ENCODE results near the gene B3GNT2. TPM values are rescaled to one million over a fixed set of nuclear protein-coding genes. Genes with fewer than 3 reads are reported as not detected.
A peak's percentile ranks its signal among the peaks of the same experiment; 100 is the strongest.
"Not testable (repeated sequence)": the region's sequence is repeated elsewhere in the genome, so short reads cannot be mapped to it uniquely, and the experiment has no call there.

The B3GNT2 gene
- total RNA-seq, 1 donor from 2014 or later, result 31.9 TPM

- no peak for DNase-seq (ENCODE audit: low spot score)
Measured at GRCh38 chr2:62185475-62186155, 10.3 kb upstream of the B3GNT2 start.

- no peak for DNase-seq (ENCODE audit: low spot score)
Measured at GRCh38 chr2:62186156-62186905, 9.6 kb upstream of the B3GNT2 start.

- DNase-seq (ENCODE audit: low spot score), result no peak
Measured at GRCh38 chr2:62187246-62187645, 8.7 kb upstream of the B3GNT2 start.

GRCh38 chr2:62188416-62188815 is 7.5 kb upstream of the B3GNT2 start:
- no peak for DNase-seq (ENCODE audit: low spot score)

- no peak for DNase-seq (ENCODE audit: low spot score)
Measured at GRCh38 chr2:62189196-62189595, 6.7 kb upstream of the B3GNT2 start.

- DNase-seq (ENCODE audit: low spot score), result peak; percentile 41
Measured at GRCh38 chr2:62192811-62193210, 3.1 kb upstream of the B3GNT2 start.

- DNase-seq (ENCODE audit: low spot score), result no peak
Measured at GRCh38 chr2:62194558-62195420, 1.1 kb upstream of the B3GNT2 start.

- DNase-seq (ENCODE audit: low spot score), result no peak
Measured at GRCh38 chr2:62196278-62196901, 475 bp downstream of the B3GNT2 start.

- DNase-seq (ENCODE audit: low spot score), result peak; percentile 24
Measured at GRCh38 chr2:62197011-62197924, 1.4 kb downstream of the B3GNT2 start.

- DNase-seq (ENCODE audit: low spot score), result no peak
Measured at GRCh38 chr2:62197925-62198633, 2.2 kb downstream of the B3GNT2 start.

GRCh38 chr2:62198854-62199253 is 2.9 kb downstream of the B3GNT2 start:
- not testable (repeated sequence) for DNase-seq (ENCODE audit: low spot score)

- DNase-seq (ENCODE audit: low spot score), result no peak
Measured at GRCh38 chr2:62199392-62200125, 3.6 kb downstream of the B3GNT2 start.

- no peak for DNase-seq (ENCODE audit: low spot score)
Measured at GRCh38 chr2:62200291-62200841, 4.5 kb downstream of the B3GNT2 start.

- DNase-seq (ENCODE audit: low spot score), result no peak
Measured at GRCh38 chr2:62200868-62201267, 5.0 kb downstream of the B3GNT2 start.

GRCh38 chr2:62201307-62201706 is 5.4 kb downstream of the B3GNT2 start:
- no peak for DNase-seq (ENCODE audit: low spot score)

GRCh38 chr2:62202019-62202722 is 6.3 kb downstream of the B3GNT2 start:
- no peak for DNase-seq (ENCODE audit: low spot score)

GRCh38 chr2:62202729-62203128 is 6.8 kb downstream of the B3GNT2 start:
- DNase-seq (ENCODE audit: low spot score), result no peak

GRCh38 chr2:62203459-62203858 is 7.5 kb downstream of the B3GNT2 start:
- no peak for DNase-seq (ENCODE audit: low spot score)
